Smooth muscle cell (in vitro differentiated cells): ENCODE data around the gene LMCD1. TPM values are rescaled to one million over a fixed set of nuclear protein-coding genes. Genes with fewer than 3 reads are reported as not detected.

Experiments
- DNase-seq: peaks from one replicate; lab custom pipeline; 2025; ENCODE audit not compliant: unreplicated experiment; lab: John Stamatoyannopoulos, UW
- H2AFZ ChIP-seq: fragments of 200-600 bp; sonication (generic); 2 replicates; pipeline ENCODE4 v1.6.0; 2016; ENCODE audit warnings: antibody characterized with exemption, low read depth, mild to moderate bottlenecking
- H3F3A ChIP-seq: fragments of 200-600 bp; sonication (generic); 2 replicates; pipeline ENCODE4 v1.6.0; 2017; ENCODE audit warnings: antibody characterized with exemption, low read depth
- H3K27ac ChIP-seq: fragments of 200-600 bp; sonication (generic); 2 replicates; pipeline ENCODE4 v1.5.1; 2016; ENCODE audit warnings: low read depth, mild to moderate bottlenecking
- H3K27me3 ChIP-seq: fragments of 200-600 bp; sonication (generic); 2 replicates; pipeline ENCODE4 v1.6.1; 2016; ENCODE audit warnings: low read depth, mild to moderate bottlenecking
- H3K36me3 ChIP-seq: fragments of 200-600 bp; sonication (generic); 2 replicates; pipeline ENCODE4 v1.5.1; 2016; ENCODE audit warnings: low read depth
- H3K4me1 ChIP-seq: fragments of 200-600 bp; sonication (generic); 2 replicates; pipeline ENCODE4 v1.5.1; 2016; ENCODE audit warnings: low read depth
- H3K4me2 ChIP-seq: fragments of 200-600 bp; sonication (generic); 2 replicates; pipeline ENCODE4 v1.6.0; 2016; ENCODE audit warnings: mild to moderate bottlenecking
- H3K4me3 ChIP-seq: fragments of 200-600 bp; sonication (generic); 2 replicates; pipeline ENCODE4 v1.5.1; 2016; ENCODE audit warnings: mild to moderate bottlenecking
- H3K79me2 ChIP-seq: fragments of 200-600 bp; sonication (generic); 2 replicates; pipeline ENCODE4 v1.6.0; 2016; ENCODE audit warnings: low read depth, mild to moderate bottlenecking
- H3K9ac ChIP-seq: fragments of 200-600 bp; sonication (generic); 2 replicates; pipeline ENCODE4 v1.6.0; 2016; ENCODE audit warnings: low read depth
- H3K9me3 ChIP-seq: fragments of 200-600 bp; sonication (generic); replicated peaks from 2 replicates; pipeline ENCODE4 v1.5.1; 2016; ENCODE audit warnings: low read depth
- H4K20me1 ChIP-seq: fragments of 200-600 bp; sonication (generic); 2 replicates; pipeline ENCODE4 v1.6.0; 2016; ENCODE audit warnings: low read depth
- WGBS: methylation state at CpG from one replicate; pipeline ENCODE4 v1.1.7; 2016; ENCODE audit warnings: low lambda C conversion rate; 5-methylcytosine and 5-hydroxymethylcytosine counted together
- polyA plus RNA-seq: library from polyadenylated mRNA; unstranded; fragments of >200 nt; fragmentation: Nextera tagmentation; extraction: Ambion mirVana; gene quantifications from 2 replicates; pipeline ENCODE4 v1.2.1, GENCODE V29; 2016
- total RNA-seq: library from RNA; depleted of rRNA; stranded (reverse); fragments of >200 nt; gene quantifications from 2 replicates; pipeline ENCODE4 v1.2.3, GENCODE V29; 2014
- TF ChIP-seq, protein P1 (sequence below): fragments of 200-600 bp; sonication (generic); IDR thresholded peaks from 2 replicates; pipeline ENCODE4 v1.5.1; 2017; ENCODE audit warnings: borderline replicate concordance, mild to moderate bottlenecking, antibody characterized with exemption; ENCODE audit not compliant: insufficient read depth, poor library complexity, severe bottlenecking

Gene LMCD1
- total and polyA plus RNA-seq, 2 experiments from 2014 or later, result 187 to 524 TPM

DNA sequence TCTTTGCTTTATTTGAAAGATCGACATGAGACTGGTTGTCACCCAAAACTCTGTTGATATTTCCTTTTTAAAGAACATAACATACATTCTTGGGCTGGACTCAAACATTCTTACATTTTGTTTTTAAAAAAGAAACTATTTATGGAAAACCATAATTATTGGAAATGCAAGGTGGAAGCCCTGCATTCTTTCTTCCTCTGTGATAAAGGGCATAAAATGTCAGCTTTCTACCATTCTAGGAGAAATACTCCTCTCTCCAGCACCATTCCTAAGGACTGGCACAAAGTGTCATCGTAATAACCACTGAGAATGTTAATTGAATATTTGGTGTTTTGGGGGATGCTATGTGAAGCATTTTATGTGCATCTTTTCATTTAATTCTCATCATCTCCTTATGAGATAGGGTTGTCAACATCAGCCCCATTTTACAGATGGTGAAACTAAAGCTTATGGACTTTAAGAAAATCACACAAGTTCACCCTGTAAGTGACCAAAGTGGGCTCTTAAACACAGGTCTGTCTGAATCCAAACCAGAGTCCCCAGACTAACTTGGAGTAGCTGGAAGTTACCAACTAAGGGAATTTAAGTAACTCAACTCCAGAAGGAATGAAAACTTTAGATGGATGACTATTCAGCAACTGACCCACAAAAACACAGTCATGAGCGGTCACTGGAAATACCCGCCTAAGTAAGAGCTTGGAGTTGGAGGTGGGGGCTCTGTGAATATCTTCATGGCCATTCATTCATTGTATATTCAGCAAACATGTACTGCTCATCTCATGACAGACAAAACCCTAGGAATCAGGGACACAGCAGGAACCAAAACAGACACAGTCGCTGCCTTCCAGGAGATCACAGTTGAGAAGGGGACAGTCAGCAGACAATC lies 45.9 kb upstream of the LMCD1 start:
- Histone ChIP-seq H2AFZ (no peak overlapping the region), H3K4me1 (peaks cover 11% of the 10 kb centered on the region), H3K4me2 (no peak overlapping the region), H3K9me3 (no peaks in the 10 kb centered on the region), H3K4me3 (no peak overlapping the region), H3K27me3 (no peaks in the 10 kb centered on the region), H3K27ac (peak overlapping the region; percentile 63), H3K9ac (no peak overlapping the region), H3K79me2 (no peaks in the 10 kb centered on the region), H3F3A (no peaks in the 10 kb centered on the region), H3K36me3 (no peaks in the 10 kb centered on the region), H4K20me1 (no peaks in the 10 kb centered on the region)
- no peak for DNase-seq
- 82% methylated on average over 5 of the region's 5 CpGs for WGBS
- TF ChIP-seq, protein P1, sequence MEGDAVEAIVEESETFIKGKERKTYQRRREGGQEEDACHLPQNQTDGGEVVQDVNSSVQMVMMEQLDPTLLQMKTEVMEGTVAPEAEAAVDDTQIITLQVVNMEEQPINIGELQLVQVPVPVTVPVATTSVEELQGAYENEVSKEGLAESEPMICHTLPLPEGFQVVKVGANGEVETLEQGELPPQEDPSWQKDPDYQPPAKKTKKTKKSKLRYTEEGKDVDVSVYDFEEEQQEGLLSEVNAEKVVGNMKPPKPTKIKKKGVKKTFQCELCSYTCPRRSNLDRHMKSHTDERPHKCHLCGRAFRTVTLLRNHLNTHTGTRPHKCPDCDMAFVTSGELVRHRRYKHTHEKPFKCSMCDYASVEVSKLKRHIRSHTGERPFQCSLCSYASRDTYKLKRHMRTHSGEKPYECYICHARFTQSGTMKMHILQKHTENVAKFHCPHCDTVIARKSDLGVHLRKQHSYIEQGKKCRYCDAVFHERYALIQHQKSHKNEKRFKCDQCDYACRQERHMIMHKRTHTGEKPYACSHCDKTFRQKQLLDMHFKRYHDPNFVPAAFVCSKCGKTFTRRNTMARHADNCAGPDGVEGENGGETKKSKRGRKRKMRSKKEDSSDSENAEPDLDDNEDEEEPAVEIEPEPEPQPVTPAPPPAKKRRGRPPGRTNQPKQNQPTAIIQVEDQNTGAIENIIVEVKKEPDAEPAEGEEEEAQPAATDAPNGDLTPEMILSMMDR, result no peak

GRCh38 chr3:8456412-8456811 lies 45.2 kb upstream of the LMCD1 start:
- Histone ChIP-seq H3K27ac (peak overlapping the region; percentile 63), H3F3A (no peaks in the 10 kb centered on the region), H3K36me3 (no peaks in the 10 kb centered on the region), H3K79me2 (no peaks in the 10 kb centered on the region), H4K20me1 (no peaks in the 10 kb centered on the region), H2AFZ (no peak overlapping the region), H3K4me3 (no peak overlapping the region), H3K4me2 (no peak overlapping the region), H3K27me3 (no peaks in the 10 kb centered on the region), H3K9ac (no peak overlapping the region), H3K9me3 (no peaks in the 10 kb centered on the region), H3K4me1 (peaks cover 11% of the 10 kb centered on the region)
- 80% methylated on average over 3 of the region's 3 CpGs for WGBS
- TF ChIP-seq, protein P1, result no peak
- DNase-seq, result no peak

DNA sequence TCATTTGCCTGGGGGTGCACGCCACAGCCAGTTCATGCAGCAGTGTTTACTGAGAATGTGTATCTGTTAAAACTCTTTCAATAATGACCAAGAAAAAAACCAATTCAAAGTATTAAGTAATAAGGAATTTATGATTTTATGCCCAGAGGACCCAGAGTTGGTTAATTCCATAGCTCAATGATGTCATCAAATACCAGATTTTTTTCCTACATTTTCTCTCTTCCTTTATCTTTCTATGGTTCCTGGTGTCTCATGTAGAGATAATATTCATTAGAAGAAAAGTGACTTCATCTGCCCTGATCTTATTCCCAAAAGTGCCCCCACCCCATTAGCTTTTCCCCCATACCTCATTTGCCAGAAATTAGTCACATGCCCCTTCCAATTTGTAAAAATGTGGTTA lies 44.6 kb upstream of the LMCD1 start:
- Histone ChIP-seq H3K9me3 (no peaks in the 10 kb centered on the region), H3K36me3 (no peaks in the 10 kb centered on the region), H3K9ac (no peak overlapping the region), H3K4me3 (no peak overlapping the region), H4K20me1 (no peaks in the 10 kb centered on the region), H2AFZ (no peak overlapping the region), H3K4me2 (no peak overlapping the region), H3K4me1 (peaks cover 11% of the 10 kb centered on the region), H3F3A (no peaks in the 10 kb centered on the region), H3K27ac (no peak overlapping the region), H3K79me2 (no peaks in the 10 kb centered on the region), H3K27me3 (no peaks in the 10 kb centered on the region)
- DNase-seq, result no peak
- 96% methylated on average over 1 of the region's 1 CpG for WGBS
- TF ChIP-seq, protein P1, result no peak

- Histone ChIP-seq H4K20me1 (no peaks in the 10 kb centered on the region), H3K27ac (no peak overlapping the region), H3K79me2 (no peaks in the 10 kb centered on the region), H3K4me2 (no peak overlapping the region), H3K9me3 (no peaks in the 10 kb centered on the region), H3K27me3 (no peaks in the 10 kb centered on the region), H3F3A (no peaks in the 10 kb centered on the region), H2AFZ (no peak overlapping the region), H3K4me3 (no peak overlapping the region), H3K9ac (no peak overlapping the region), H3K36me3 (no peaks in the 10 kb centered on the region), H3K4me1 (peaks cover 11% of the 10 kb centered on the region)
- TF ChIP-seq, protein P1, result no peak
- WGBS, result 81% methylated on average over 2 of the region's 2 CpGs
- DNase-seq, result no peak
Measured at GRCh38 chr3:8458238-8458661, 43.4 kb upstream of the LMCD1 start.
